Measurements from ENCODE around the gene CTIF. TPM values are rescaled to one million over a fixed set of nuclear protein-coding genes. Genes with fewer than 3 reads are reported as not detected.
"Not testable (repeated sequence)": the region's sequence is repeated elsewhere in the genome, so short reads cannot be mapped to it uniquely, and the experiment has no call there.

The CTIF gene
- total RNA-seq, 2 donors from 2014 or later: 14.8 to 18.5 TPM

DNA sequence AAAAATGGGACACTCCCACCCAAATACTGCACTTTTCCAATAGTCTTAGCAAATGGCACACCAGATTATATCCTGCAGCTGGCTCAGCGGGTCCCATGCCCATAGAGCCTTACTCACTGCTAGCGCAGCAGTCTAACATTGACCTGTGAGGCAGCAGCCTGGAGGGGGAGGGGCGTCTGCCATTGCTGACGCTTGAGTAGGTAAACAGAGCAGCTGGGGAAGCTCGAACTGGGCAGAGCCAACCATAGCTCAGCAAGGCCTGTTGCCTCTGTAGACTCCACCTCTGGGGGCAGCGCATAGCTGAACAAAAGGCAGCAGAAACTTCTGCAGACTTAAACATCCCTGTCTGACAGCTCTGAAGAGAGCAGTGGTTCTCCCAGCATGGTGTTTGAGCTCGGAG is 110.4 kb downstream of the CTIF start:
- no peak for ATAC-seq
- no peak for DNase-seq
- intact Hi-C loops (cut with DNase I, micrococcal nuclease): no loop called here

DNA sequence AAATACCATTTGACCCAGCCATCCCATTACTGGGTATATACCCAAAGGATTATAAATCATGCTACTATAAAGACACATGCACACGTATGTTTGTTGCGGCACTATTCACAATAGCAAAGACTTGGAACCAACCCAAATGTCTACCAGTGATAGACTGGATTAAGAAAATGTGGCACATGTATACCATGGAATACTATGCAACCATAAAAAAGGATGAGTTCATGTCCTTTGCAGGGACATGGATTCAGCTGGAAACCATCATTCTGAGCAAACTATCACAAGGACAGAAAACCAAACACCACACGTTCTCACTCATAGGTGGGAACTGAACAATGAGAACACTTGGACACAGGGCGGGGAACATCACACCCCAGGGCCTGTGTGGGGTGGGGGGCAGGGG is 115.8 kb downstream of the CTIF start:
- ATAC-seq; intact Hi-C loops (cut with DNase I, micrococcal nuclease): not testable (repeated sequence)

GRCh38 chr18:48655508-48655907 is 116.7 kb downstream of the CTIF start:
- DNase-seq: no peak
- ATAC-seq: no peak
- intact Hi-C loops (cut with DNase I, micrococcal nuclease): loop anchor here in 1 of 2 donors (5.0 kb wide), 1 partner anchor 178 kb away; no protein-coding TSS in a partner anchor

More for the DNA sequence above, 115.8 kb downstream of the CTIF start:
- not testable (repeated sequence) for DNase-seq

- no peak for DNase-seq
- no peak for ATAC-seq
- intact Hi-C loops (cut with DNase I, micrococcal nuclease): loop anchor here in 1 of 2 donors (5.0 kb wide), 1 partner anchor 179 kb away; no protein-coding TSS in a partner anchor
These were observed 117.3 kb downstream of the CTIF start for GRCh38 chr18:48656176-48656575.

DNA sequence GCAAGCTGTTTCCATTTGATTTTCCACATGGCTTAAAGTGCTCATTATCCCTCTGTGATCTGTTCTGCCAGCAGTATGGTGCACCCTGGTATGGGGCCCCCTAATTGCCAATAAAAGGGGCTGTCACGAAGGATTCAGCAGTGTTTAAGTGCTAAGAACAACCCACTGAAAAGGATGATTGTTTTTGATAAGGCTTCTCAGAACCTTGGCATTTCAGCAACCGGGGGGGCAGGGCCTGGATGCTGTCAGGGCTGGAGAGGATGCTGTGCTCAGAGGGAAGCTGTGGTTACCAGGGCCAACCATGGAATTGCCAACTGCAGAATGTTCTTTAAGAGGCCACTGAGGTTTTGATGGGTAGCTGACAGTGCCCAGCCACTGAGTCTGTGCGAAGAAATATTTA is 117.8 kb downstream of the CTIF start:
- intact Hi-C loops (cut with DNase I, micrococcal nuclease): loop anchor here in 1 of 2 donors (5.0 kb wide), 1 partner anchor 179 kb away; no protein-coding TSS in a partner anchor
- ATAC-seq (no peak), DNase-seq (no peak)

GRCh38 chr18:48657447-48658120 is 118.8 kb downstream of the CTIF start:
- intact Hi-C loops (cut with DNase I, micrococcal nuclease): loop anchor here in 1 of 2 donors (5.0 kb wide), 1 partner anchor 180 kb away; no protein-coding TSS in a partner anchor
- ATAC-seq: no peak
- no peak for DNase-seq

DNA sequence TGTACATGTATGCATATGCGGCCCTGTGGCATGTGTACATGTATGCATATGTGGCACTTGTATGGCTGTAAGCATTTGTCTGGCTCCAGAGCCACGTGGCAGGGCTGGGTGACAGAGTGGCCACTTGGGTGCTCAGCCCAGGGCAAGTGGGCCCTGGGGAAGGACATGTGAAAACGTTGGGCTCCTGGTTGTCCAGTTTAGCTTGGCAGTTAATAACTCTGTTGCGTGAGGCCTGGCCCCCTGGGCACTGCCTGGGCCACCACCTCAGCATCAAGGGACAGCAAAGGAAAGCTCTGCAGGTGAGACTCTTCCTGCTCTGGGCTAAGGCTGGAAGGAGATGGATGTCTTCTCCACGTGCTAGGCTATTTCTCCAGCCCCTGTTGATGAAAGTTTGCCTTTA is 119.9 kb downstream of the CTIF start:
- no peak for ATAC-seq
- DNase-seq: no peak
- intact Hi-C loops (cut with DNase I, micrococcal nuclease): loop anchor here in 1 of 2 donors (5.0 kb wide), 1 partner anchor 181 kb away; no protein-coding TSS in a partner anchor

- ATAC-seq (no peak), DNase-seq (peak in 1 of 2 donors; percentile 15)
- intact Hi-C loops (cut with DNase I, micrococcal nuclease): loop anchor here (5.0 to 10.0 kb wide), 2 partner anchors 125 to 182 kb away; partner anchors contain the start of gene CTIF (in 1 of the 2)
These were observed 120.6 kb downstream of the CTIF start for GRCh38 chr18:48659188-48660009.

- no peak for ATAC-seq
- intact Hi-C loops (cut with DNase I, micrococcal nuclease): loop anchor here in 1 of 2 donors (10.0 kb wide), 1 partner anchor 126 kb away; the partner anchor contains the start of gene CTIF
- DNase-seq: peak in 1 of 2 donors; percentile 6
These were observed 121.8 kb downstream of the CTIF start for GRCh38 chr18:48660346-48661228.

DNA sequence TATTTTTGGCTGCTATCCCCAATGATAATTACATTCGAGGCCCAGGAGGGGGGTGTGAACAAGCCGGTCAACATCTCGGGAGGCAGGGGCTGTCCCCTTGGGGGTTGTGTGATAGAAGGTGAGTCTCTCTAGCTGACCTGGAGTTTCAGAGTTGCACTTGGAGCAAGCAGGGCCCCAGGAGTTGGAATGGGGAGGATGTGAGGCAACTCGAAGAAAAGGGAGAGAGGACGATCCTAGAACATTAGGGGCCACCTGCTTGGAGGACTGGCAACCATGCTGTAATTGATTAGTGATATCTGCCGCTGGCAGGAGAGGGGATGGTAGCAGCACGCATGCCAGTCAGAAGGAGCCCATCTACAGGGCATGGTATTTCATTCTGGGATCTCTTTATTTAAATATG is 122.6 kb downstream of the CTIF start:
- no peak for ATAC-seq
- intact Hi-C loops (cut with DNase I, micrococcal nuclease): loop anchor here in 1 of 2 donors (10.0 kb wide), 1 partner anchor 127 kb away; the partner anchor contains the start of gene CTIF
- peak in 1 of 2 donors; percentile 12 for DNase-seq

GRCh38 chr18:48662011-48662661 is 123.3 kb downstream of the CTIF start:
- DNase-seq (peak in 1 of 2 donors; percentile 17), ATAC-seq (no peak)
- intact Hi-C loops (cut with DNase I, micrococcal nuclease): loop anchor here in 1 of 2 donors (10.0 kb wide), 1 partner anchor 127 kb away; the partner anchor contains the start of gene CTIF

DNA sequence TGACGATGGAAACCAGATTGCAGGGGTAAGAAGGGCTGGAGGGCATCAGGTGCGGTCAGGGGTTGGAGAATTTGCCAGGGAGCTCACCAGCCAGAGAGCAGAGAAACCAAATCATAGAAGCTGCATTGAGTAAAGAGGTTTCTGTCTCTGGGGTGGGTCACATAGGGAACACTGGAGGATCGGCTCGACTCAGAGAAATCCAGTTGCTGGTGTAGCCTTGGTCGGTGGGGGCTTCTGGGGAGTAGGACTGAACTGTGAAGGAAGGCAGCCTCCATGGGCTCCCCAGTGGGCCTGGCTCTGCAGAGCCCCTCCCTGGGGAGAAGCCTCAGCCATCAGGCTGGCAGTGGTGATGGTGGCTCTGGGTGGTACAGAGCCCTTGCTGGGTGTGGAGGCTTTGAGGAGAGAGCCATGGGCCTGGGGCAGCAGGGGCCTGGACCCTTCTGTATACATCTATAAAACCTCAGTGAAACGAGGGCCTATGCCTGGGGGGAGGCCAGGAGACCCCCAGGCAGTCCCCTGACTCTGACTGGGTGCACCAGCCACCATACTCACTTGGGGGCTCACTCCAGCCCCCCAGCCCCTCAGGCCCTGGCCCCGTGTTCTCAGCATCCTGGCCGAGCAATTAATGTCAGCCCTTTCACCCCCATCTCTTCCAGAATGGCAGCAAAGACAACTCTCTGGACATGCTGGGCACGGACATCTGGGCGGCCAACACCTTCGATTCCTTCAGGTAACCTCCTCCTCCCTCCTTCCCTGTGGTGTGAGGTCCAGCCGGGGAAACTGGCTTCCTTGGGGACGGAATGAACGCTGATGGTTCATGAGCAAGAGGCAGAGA is 124.5 kb downstream of the CTIF start:
- ATAC-seq (no peak), DNase-seq (peak in 1 of 2 donors; percentile 11)
- intact Hi-C loops (cut with DNase I, micrococcal nuclease): loop anchor here in 1 of 2 donors (10.0 kb wide), 1 partner anchor 129 kb away; the partner anchor contains the start of gene CTIF

GRCh38 chr18:48663931-48664847 is 125.4 kb downstream of the CTIF start:
- ATAC-seq: peak; percentile 68
- peak; percentile 45 to 78 for DNase-seq

GRCh38 chr18:48665654-48666053 is 126.8 kb downstream of the CTIF start:
- intact Hi-C loops (cut with DNase I, micrococcal nuclease): loop anchor here in 1 of 2 donors (2.0 to 10.0 kb wide), 2 partner anchors 131 to 191 kb away; partner anchors contain the start of gene CTIF
- ATAC-seq (no peak), DNase-seq (no peak)

More at GRCh38 chr18:48663931-48664847, 125.4 kb downstream of the CTIF start:
- intact Hi-C loops (cut with DNase I, micrococcal nuclease): loop anchor here in 1 of 2 donors (2.0 to 10.0 kb wide), 2 partner anchors 129 to 189 kb away; partner anchors contain the start of gene CTIF

DNA sequence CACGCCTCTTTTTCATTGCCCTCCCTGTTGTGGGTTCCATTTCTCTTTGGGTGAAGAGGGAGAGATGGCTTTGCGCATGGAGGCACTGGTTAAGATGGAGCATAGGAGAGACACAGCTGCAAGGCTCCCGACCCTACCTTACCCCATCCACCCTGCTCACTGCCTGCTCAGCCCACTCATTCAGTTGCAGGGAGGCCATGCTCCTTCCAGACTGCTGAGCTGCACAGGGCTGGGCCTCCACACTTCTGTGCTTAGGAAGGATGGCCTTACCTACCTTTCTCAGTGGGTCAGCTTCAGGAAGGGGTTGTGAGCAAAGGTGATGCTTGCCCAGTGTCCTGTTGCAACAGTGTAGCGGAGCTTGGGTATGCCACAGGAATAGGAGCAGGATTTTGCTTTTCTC is 127.8 kb downstream of the CTIF start:
- DNase-seq (peak in 1 of 2 donors; percentile 4), ATAC-seq (no peak)
- intact Hi-C loops (cut with DNase I, micrococcal nuclease): loop anchor here in 1 of 2 donors (10.0 kb wide), 1 partner anchor 132 kb away; the partner anchor contains the start of gene CTIF
